OCI-LY3 (cell line): ENCODE measurements around the gene IFI16.

Source experiments
- H2AFZ ChIP-seq: fragments of 200-600, 300-600 bp; shearing (Covaris generic); 2 replicates; pipeline ENCODE4 v1.6.0; 2014; ENCODE audit warnings: antibody characterized with exemption, low read depth, low read length
- H3K27ac ChIP-seq: fragments of 200-600, 300-600 bp; sonication (generic); 2 replicates; pipeline ENCODE4 v1.5.1; 2014; ENCODE audit warnings: mild to moderate bottlenecking, low read length, moderate library complexity, mixed read lengths
- H3K27me3 ChIP-seq: fragments of 200-600, 300-600 bp; sonication (generic); 2 replicates; pipeline ENCODE4 v1.6.1; 2014; ENCODE audit warnings: low read depth, low read length, mixed read lengths
- H3K36me3 ChIP-seq: fragments of 200-600, 300-600 bp; sonication (generic); replicated peaks from 2 replicates; pipeline ENCODE3; 2014; ENCODE audit warnings: low read depth, low read length, mixed read lengths
- H3K4me1 ChIP-seq: fragments of 300-600, 200-600 bp; sonication (generic); 2 replicates; pipeline ENCODE4 v1.6.1; 2014; ENCODE audit warnings: low read length, mixed read lengths
- H3K4me2 ChIP-seq: fragments of 200-600, 300-600 bp; sonication (generic); 2 replicates; pipeline ENCODE4 v1.6.1; 2014; ENCODE audit warnings: low read length, mixed read lengths
- H3K4me3 ChIP-seq: fragments of 300-600, 200-600 bp; sonication (generic); 2 replicates; pipeline ENCODE4 v1.5.1; 2014; ENCODE audit warnings: antibody characterized with exemption, mild to moderate bottlenecking, low read length, moderate library complexity
- H3K79me2 ChIP-seq: fragments of 300-600, 200-600 bp; shearing (Covaris generic); 2 replicates; pipeline ENCODE4 v1.6.1; 2014; ENCODE audit warnings: mild to moderate bottlenecking, low read length, mixed read lengths
- H3K9ac ChIP-seq: fragments of 300-600, 200-600 bp; shearing (Covaris generic); 2 replicates; pipeline ENCODE4 v1.6.0; 2014; ENCODE audit warnings: mild to moderate bottlenecking, low read length, moderate library complexity
- H3K9me3 ChIP-seq: fragments of 200-600, 300-600 bp; shearing (Covaris generic); 2 replicates; pipeline ENCODE4 v1.6.1; 2014; ENCODE audit warnings: low read length, mixed read lengths; ENCODE audit not compliant: insufficient read depth
- H4K20me1 ChIP-seq: fragments of 200-600, 300-600 bp; sonication (generic); 2 replicates; pipeline ENCODE4 v1.6.1; 2016; ENCODE audit warnings: low read length, mixed read lengths; ENCODE audit not compliant: insufficient read depth
- EZH2phosphoT487 ChIP-seq: fragments of 200-600 bp; shearing (Covaris generic); IDR thresholded peaks from 2 replicates; pipeline ENCODE4 v1.6.1; 2018; ENCODE audit warnings: antibody characterized with exemption, mixed run types, low read depth
- TF ChIP-seq, protein P1 (sequence below): fragments of 200-600, 300-600 bp; sonication (generic); IDR thresholded peaks from 2 replicates; pipeline ENCODE4 v1.5.1; 2014; ENCODE audit warnings: antibody characterized with exemption, low read length, low read depth

The IFI16 gene

DNA sequence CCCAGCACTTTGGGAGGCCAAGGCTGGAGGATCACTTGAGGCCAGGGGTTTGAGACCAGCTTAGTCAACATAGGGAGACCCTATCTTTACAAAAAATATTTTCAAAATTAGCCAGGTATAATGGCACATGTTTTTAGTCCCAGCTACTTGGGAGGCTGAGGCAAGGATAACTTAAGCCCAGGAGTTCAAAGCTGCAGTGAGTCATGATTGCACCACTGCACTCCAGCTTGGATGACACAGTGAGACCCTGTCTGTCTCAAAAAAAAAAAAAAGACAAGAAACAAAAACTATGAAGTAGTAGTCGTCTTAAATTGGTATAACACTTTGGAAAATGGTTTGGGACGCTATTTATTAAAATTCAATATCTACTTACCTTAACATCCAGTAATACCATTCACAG, 59.2 kb downstream of the IFI16 start:
- Histone ChIP-seq H3K9ac (peak overlapping the region; percentile 57), H3K9me3 (no peaks in the 10 kb centered on the region), H3K4me3 (peak overlapping the region; percentile 57), H4K20me1 (no peaks in the 10 kb centered on the region), H2AFZ (no peak overlapping the region), H3K79me2 (peaks cover 80% of the 10 kb centered on the region), H3K4me1 (peaks cover 81% of the 10 kb centered on the region), H3K36me3 (peaks cover 63% of the 10 kb centered on the region), H3K27ac (peak overlapping the region; percentile 95), H3K4me2 (peak overlapping the region; percentile 74), H3K27me3 (no peaks in the 10 kb centered on the region)
- no peak for TF ChIP-seq EZH2phosphoT487
- TF ChIP-seq, protein P1, sequence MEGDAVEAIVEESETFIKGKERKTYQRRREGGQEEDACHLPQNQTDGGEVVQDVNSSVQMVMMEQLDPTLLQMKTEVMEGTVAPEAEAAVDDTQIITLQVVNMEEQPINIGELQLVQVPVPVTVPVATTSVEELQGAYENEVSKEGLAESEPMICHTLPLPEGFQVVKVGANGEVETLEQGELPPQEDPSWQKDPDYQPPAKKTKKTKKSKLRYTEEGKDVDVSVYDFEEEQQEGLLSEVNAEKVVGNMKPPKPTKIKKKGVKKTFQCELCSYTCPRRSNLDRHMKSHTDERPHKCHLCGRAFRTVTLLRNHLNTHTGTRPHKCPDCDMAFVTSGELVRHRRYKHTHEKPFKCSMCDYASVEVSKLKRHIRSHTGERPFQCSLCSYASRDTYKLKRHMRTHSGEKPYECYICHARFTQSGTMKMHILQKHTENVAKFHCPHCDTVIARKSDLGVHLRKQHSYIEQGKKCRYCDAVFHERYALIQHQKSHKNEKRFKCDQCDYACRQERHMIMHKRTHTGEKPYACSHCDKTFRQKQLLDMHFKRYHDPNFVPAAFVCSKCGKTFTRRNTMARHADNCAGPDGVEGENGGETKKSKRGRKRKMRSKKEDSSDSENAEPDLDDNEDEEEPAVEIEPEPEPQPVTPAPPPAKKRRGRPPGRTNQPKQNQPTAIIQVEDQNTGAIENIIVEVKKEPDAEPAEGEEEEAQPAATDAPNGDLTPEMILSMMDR, result no peak

DNA sequence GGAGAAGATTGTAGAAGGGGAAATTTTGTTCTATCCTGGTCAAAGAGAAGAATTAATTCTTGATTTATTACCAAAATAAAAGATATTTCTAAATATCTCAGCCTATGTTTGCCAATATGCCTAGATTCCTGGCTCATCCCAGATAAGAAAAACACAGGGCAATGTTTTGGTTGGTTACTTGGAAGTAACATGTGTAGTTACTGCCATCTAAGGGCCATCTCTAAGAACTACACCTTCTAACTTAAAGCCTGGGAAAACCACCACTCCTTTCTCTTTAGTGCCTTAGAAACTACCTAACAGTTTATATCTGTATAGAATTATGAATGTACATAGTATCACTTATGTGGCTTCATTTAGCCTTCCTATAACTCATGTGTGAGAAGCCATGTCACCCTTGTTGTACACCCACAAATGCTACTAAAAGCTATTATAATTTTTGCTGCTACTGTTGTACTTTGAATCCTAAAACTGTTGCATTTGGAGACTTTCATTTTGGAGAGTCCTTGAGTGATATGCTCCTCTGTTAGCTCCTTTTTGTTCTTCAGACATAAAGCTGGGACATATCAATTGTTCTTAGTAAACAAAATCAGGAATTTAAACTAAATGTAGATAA, 62.4 kb downstream of the IFI16 start:
- H3K27ac ChIP-seq, result peak overlapping the region; percentile 97
- H2AFZ ChIP-seq, result no peak overlapping the region
- H3K4me1 ChIP-seq, result peaks cover 70% of the 10 kb centered on the region
- H3K36me3 ChIP-seq, result peaks cover 36% of the 10 kb centered on the region
- H3K27me3 ChIP-seq, result no peaks in the 10 kb centered on the region
- peak overlapping the region; percentile 17; the same call in 1 of the 2 replicates for H3K4me2 ChIP-seq
- no peaks in the 10 kb centered on the region for H4K20me1 ChIP-seq
- H3K9ac ChIP-seq, result no peak overlapping the region
- no peaks in the 10 kb centered on the region for H3K9me3 ChIP-seq
- no peak for TF ChIP-seq EZH2phosphoT487
- TF ChIP-seq, protein P1, result peak; percentile 87
- peaks cover 84% of the 10 kb centered on the region for H3K79me2 ChIP-seq
- no peak overlapping the region for H3K4me3 ChIP-seq

DNA sequence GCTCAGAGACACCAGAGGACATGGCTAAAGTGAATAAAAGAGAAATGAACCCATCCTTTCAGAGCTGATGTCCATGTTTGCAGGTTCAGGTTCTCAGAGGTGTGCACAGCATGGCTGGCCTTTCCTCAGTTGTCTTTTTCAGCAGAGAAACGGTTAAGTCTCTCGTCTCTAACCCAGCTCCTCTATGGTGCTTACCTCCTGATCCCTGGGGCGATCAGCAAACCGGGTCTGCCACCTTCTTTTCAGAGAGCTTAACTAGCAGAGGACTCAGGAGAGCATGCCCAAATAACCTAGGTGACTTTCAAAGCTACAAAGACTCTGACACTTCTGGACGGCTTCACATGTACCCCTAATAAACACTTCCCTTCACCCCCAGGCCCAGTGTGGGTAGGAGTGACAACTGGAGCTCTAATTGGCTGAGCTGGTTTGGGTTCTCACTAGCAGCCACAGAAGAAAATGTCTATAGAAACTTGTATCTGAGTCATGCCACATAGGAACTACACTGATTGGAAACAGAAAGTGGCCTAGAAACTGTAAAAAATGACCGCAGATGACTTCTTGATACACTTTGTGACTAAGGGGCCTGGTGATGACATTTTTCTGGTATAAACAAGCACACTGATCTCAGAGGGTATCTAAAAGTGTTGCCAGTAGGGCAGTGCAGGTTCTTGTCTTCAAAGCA, 66.9 kb downstream of the IFI16 start, which contains the start of gene AIM2:
Gene AIM2, minus strand, starts transcription at position 329 of the 682 bp plus-strand sequence. CDS start 3,267 bp downstream, outside the sequence.
- Histone ChIP-seq H3K36me3 (peaks cover 10% of the 10 kb centered on the region), H3K4me1 (peaks cover 51% of the 10 kb centered on the region), H3K9ac (peak within 1 kb of the TSS; percentile 97), H3K4me3 (peak within 1 kb of the TSS; percentile 85), H3K9me3 (no peaks in the 10 kb centered on the region), H2AFZ (peak within 1 kb of the TSS; percentile 5; the same call in 1 of the 2 replicates), H4K20me1 (no peaks in the 10 kb centered on the region), H3K27me3 (no peaks in the 10 kb centered on the region), H3K27ac (peak within 1 kb of the TSS; percentile 97), H3K4me2 (peak within 1 kb of the TSS; percentile 94), H3K79me2 (peaks cover 49% of the 10 kb centered on the region)
- TF ChIP-seq, protein P1, result no peak
- no peak for TF ChIP-seq EZH2phosphoT487
